ENCODE results near the gene FAM193B.

DNA sequence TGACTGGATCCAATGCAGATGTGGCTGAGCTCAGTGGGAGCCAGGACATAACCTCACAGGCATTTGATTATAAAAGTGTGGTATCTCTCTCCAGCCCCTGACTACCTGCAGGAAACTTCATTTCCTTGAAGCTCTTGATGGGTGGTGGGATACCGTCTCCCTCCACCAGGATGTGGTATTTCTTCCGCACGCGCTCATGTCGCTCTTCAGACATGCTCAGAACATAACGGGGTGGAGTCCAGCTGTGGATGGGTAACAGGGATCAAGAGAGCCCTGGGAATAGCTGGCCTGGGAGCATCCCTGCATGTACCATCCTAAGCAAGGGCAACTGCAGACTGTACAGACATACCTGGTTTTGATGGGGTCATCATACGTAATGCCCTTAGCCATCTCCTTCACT lies 38.8 kb downstream of the FAM193B start:
- TF ChIP-seq, protein P1, sequence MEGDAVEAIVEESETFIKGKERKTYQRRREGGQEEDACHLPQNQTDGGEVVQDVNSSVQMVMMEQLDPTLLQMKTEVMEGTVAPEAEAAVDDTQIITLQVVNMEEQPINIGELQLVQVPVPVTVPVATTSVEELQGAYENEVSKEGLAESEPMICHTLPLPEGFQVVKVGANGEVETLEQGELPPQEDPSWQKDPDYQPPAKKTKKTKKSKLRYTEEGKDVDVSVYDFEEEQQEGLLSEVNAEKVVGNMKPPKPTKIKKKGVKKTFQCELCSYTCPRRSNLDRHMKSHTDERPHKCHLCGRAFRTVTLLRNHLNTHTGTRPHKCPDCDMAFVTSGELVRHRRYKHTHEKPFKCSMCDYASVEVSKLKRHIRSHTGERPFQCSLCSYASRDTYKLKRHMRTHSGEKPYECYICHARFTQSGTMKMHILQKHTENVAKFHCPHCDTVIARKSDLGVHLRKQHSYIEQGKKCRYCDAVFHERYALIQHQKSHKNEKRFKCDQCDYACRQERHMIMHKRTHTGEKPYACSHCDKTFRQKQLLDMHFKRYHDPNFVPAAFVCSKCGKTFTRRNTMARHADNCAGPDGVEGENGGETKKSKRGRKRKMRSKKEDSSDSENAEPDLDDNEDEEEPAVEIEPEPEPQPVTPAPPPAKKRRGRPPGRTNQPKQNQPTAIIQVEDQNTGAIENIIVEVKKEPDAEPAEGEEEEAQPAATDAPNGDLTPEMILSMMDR (IDR thresholded peaks at IDR 0.05; ENCODE audit: low read depth, low read length): no peak
- no peak for TF ChIP-seq EZH2phosphoT487 (IDR thresholded peaks at IDR 0.05; ENCODE audit: low read depth)
